BE2C (cell line): ENCODE measurements around the gene KCNJ6.

Source experiments
- DNase-seq: peaks from one replicate; pipeline ENCODE4 v3.0.0-alpha.2; 2020
- H3K27me3 ChIP-seq: fragments of 250-450 bp; sonication (Bioruptor Pico); 2 replicates; pipeline ENCODE4 v1.5.1; 2020; ENCODE audit warnings: mild to moderate bottlenecking
- H3K36me3 ChIP-seq: fragments of 250-450 bp; sonication (Bioruptor Pico); 2 replicates; pipeline ENCODE4 v1.5.1; 2020; ENCODE audit warnings: mild to moderate bottlenecking
- H3K4me1 ChIP-seq: fragments of 250-450 bp; sonication (Bioruptor Pico); 2 replicates; pipeline ENCODE4 v1.5.1; 2020
- H3K4me3 ChIP-seq: 2 replicates; pipeline ENCODE4 v1.5.1; 2011; ENCODE audit warnings: low read depth, low read length
- H3K9me3 ChIP-seq: fragments of 250-450 bp; sonication (Bioruptor Pico); 2 replicates; pipeline ENCODE4 v1.5.1; 2020
- CTCF ChIP-seq: IDR thresholded peaks from 2 replicates; pipeline ENCODE4 v1.5.1; 2012; ENCODE audit warnings: mild to moderate bottlenecking, low read depth, low read length

KCNJ6 gene

DNA sequence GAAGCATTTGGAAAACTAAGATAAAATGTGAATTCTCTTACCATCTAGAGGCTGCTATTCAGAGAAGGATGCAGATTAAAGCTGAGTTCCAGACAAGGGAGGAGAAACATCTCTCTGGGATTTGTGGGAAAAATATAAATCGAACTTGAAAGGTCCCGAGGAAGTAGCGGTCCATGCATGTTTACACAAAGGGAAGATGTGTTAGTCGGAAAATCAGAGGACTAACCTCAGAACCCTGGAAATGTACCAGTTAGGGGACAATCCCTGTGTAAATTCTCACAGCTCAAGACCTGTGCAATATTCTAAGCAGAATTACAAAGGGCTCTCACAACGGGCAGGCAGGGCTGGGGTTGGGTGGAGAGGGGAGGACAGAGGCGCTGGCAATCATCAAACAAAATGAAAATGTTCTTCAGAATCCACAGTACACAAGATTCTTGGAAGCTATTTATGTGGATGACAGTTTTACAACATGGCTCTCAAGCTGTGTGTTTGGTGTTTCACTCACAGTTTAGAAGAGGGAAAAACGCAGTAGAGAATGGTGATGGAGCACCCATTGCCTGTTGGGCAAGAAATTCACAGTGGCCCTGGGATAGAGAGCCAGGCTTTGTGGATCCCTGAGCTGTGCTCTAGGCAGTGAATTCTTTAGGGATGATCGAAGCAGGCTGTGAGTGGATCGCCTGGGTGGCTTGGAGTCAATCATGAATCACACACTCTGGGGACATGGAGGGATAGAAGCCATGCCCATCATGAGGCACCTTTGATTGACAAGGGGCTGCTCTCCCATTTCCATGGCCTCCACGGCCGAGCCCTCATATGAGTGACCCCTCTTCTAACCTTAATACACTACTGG lies 47.6 kb downstream of the KCNJ6 start:
- Histone ChIP-seq H3K9me3 (no peaks in the 10 kb centered on the region), H3K27me3 (no peaks in the 10 kb centered on the region), H3K4me1 (no peaks in the 10 kb centered on the region), H3K36me3 (no peaks in the 10 kb centered on the region), H3K4me3 (no peak overlapping the region)
- no peak for DNase-seq
- TF ChIP-seq CTCF, result no peak

DNA sequence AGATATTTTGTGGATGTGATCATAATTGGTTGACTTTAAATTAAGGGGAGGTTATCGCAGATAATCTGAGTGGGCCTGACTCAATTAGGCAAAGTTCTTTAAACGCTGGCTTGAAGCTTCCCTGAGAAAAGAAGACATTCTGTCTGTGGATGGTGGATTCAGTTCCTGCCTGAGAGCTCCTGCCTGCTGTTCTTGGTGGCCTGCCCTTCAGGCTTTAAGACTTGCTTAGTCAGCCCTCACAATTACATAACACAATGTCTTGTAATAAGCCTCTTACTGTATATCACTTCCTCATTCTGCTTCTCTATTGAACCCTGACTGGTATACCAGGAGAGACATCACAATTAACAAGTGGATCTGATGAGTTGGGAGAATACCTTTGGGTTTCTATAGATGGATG lies 50.2 kb downstream of the KCNJ6 start:
- no peaks in the 10 kb centered on the region for H3K4me1 ChIP-seq
- no peaks in the 10 kb centered on the region for H3K9me3 ChIP-seq
- H3K27me3 ChIP-seq, result no peaks in the 10 kb centered on the region
- no peak overlapping the region for H3K4me3 ChIP-seq
- H3K36me3 ChIP-seq, result no peaks in the 10 kb centered on the region
- no peak for TF ChIP-seq CTCF
- DNase-seq, result no peak

DNA sequence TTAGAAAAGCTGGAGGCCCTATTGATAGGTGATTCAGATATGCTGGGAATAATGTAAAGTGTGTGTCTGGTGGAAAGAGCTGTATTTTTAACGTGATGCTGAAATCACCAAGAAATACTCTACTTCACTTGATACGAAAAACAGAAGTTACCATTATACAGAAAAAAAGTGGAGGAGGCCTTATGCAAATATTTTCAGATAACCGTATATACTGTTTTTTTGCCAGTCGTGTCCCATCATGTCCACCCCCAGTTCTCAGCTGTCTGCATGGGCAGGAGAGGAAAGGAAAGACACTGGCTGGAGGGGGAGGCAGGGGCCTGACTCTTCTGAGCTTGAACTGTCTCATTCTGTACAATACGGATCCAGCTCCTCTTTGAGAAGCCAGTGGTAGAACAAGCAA lies 51.1 kb downstream of the KCNJ6 start:
- no peak for TF ChIP-seq CTCF
- Histone ChIP-seq H3K4me1 (no peaks in the 10 kb centered on the region), H3K9me3 (no peaks in the 10 kb centered on the region), H3K4me3 (no peak overlapping the region), H3K36me3 (no peaks in the 10 kb centered on the region), H3K27me3 (no peaks in the 10 kb centered on the region)
- no peak for DNase-seq

GRCh38 chr21:37863842-37864241 lies 52.4 kb downstream of the KCNJ6 start:
- Histone ChIP-seq H3K27me3 (no peaks in the 10 kb centered on the region), H3K36me3 (no peaks in the 10 kb centered on the region), H3K4me1 (no peaks in the 10 kb centered on the region), H3K4me3 (no peak overlapping the region), H3K9me3 (no peaks in the 10 kb centered on the region)
- no peak for DNase-seq
- no peak for TF ChIP-seq CTCF

GRCh38 chr21:37862536-37862935 lies 53.7 kb downstream of the KCNJ6 start:
- no peaks in the 10 kb centered on the region for H3K9me3 ChIP-seq
- TF ChIP-seq CTCF, result no peak
- no peaks in the 10 kb centered on the region for H3K36me3 ChIP-seq
- no peak overlapping the region for H3K4me3 ChIP-seq
- no peaks in the 10 kb centered on the region for H3K27me3 ChIP-seq
- H3K4me1 ChIP-seq, result no peaks in the 10 kb centered on the region
- DNase-seq, result no peak

DNA sequence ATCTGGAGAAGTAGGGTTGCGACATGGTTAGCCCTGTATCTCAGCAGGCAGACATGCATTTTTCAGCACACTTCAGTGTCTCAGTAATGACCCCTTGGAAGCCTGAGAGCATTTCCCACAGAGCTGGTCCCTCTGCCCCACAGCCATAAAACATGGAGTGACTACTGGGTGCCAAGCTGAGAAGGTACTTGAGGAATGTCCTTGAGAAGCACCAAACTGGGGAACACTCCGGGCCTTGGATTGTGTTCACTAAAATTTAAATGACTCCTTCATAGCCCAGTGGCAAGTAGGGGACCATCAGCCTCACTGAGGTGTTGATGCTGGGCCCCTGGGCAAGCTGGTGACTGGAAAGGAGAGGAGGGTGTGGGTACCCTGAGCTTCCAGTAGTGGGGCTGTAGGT lies 54.7 kb downstream of the KCNJ6 start:
- no peaks in the 10 kb centered on the region for H3K4me1 ChIP-seq

More for the DNA sequence above, 54.7 kb downstream of the KCNJ6 start:
- Histone ChIP-seq H3K27me3 (no peaks in the 10 kb centered on the region), H3K9me3 (no peaks in the 10 kb centered on the region), H3K4me3 (no peak overlapping the region), H3K36me3 (no peaks in the 10 kb centered on the region)
- no peak for TF ChIP-seq CTCF
- no peak for DNase-seq
